Activated CD8-positive, alpha-beta T cell treated with anti-CD3 and anti-CD28 coated beads for 36 hours (primary cell): ENCODE measurements around the gene RPP25L. TPM values are rescaled to one million over a fixed set of nuclear protein-coding genes. Genes with fewer than 3 reads are reported as not detected.

Source experiments
- ATAC-seq: fragments of 200-7000 bp; cut with Tn5 transposase; one replicate; pipeline ENCODE4 v1.10.0; 2021; ENCODE audit warnings: mild to moderate bottlenecking, moderate library complexity
- CTCF ChIA-PET: fragments of 350-600 bp; sonication (Branson Sonifier 250); formaldehyde crosslinking; loops from one replicate; lab custom pipeline; 2021; ENCODE audit warnings: antibody characterized with exemption; lab: Charles Lee
- POLR2A ChIA-PET: fragments of 350-600 bp; sonication (Branson Sonifier 250); formaldehyde crosslinking; loops from one replicate; lab custom pipeline; 2021; ENCODE audit warnings: antibody characterized with exemption; lab: Charles Lee
- DNase-seq: peaks from one replicate; pipeline ENCODE4 v3.0.0-alpha.2; 2020
- H3K27ac Mint-ChIP-seq: one replicate; pipeline ENCODE4 v1.8.0; 2021; ENCODE audit warnings: mild to moderate bottlenecking, mixed read lengths
- H3K27me3 Mint-ChIP-seq: one replicate; pipeline ENCODE4 v1.8.0; 2021; ENCODE audit warnings: mixed read lengths
- H3K36me3 Mint-ChIP-seq: one replicate; pipeline ENCODE4 v1.8.0; 2021; ENCODE audit warnings: low read depth, mixed read lengths
- H3K4me1 Mint-ChIP-seq: one replicate; pipeline ENCODE4 v1.8.0; 2021; ENCODE audit warnings: low read depth, mixed read lengths
- H3K4me3 Mint-ChIP-seq: one replicate; pipeline ENCODE4 v1.8.0; 2021; ENCODE audit warnings: mild to moderate bottlenecking, moderate library complexity, mixed read lengths
- H3K9me3 Mint-ChIP-seq: one replicate; pipeline ENCODE4 v1.8.0; 2021; ENCODE audit warnings: mixed read lengths
- intact Hi-C: fragments of 100-400 bp; cut with micrococcal nuclease; formaldehyde crosslinking; loops from one replicate; pipeline ENCODE4 v1.10.0; 2022
- total RNA-seq, 2 experiments: library from RNA; stranded (reverse); gene quantifications; one replicate each; pipeline ENCODE4 v1.2.3, GENCODE V29; 2021
- TF ChIP-seq, protein P1 (sequence below): fragments of 200-600 bp; IDR thresholded peaks from one replicate; pipeline ENCODE4 v1.8.0; 2022; ENCODE audit warnings: antibody characterized with exemption, mild to moderate bottlenecking

RPP25L gene
- total RNA-seq, 2 experiments from 2014 or later: 37.9 to 38.7 TPM

DNA sequence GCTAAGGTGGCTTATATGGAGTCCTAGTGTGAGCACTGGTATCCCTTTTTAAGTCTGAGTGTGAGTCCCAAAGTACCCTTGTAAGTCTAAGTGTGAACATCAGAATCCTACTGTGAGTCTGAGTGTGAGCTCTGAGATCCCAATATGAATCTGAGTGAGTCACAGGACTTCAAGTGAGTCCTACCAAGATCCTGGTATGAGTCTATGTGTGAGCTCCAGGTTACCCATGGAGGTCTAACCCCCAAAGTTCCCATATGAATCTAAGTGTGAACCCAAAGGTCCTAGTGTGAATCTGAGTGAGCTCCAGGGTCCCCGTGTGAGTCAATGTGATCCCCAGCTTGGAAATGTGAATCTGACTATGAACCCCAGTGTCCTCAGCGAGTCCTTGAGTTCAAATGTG, 24.6 kb downstream of the RPP25L start:
- Mint-ChIP-seq H3K36me3 (no peaks in the 10 kb centered on the region), H3K9me3 (no peaks in the 10 kb centered on the region), H3K4me3 (no peak overlapping the region), H3K27ac (no peak overlapping the region), H3K4me1 (peaks cover 20% of the 10 kb centered on the region), H3K27me3 (peaks cover 62% of the 10 kb centered on the region)
- DNase-seq (no peak), ATAC-seq (no peak)
- TF ChIP-seq, protein P1, sequence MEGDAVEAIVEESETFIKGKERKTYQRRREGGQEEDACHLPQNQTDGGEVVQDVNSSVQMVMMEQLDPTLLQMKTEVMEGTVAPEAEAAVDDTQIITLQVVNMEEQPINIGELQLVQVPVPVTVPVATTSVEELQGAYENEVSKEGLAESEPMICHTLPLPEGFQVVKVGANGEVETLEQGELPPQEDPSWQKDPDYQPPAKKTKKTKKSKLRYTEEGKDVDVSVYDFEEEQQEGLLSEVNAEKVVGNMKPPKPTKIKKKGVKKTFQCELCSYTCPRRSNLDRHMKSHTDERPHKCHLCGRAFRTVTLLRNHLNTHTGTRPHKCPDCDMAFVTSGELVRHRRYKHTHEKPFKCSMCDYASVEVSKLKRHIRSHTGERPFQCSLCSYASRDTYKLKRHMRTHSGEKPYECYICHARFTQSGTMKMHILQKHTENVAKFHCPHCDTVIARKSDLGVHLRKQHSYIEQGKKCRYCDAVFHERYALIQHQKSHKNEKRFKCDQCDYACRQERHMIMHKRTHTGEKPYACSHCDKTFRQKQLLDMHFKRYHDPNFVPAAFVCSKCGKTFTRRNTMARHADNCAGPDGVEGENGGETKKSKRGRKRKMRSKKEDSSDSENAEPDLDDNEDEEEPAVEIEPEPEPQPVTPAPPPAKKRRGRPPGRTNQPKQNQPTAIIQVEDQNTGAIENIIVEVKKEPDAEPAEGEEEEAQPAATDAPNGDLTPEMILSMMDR: no peak
- CTCF ChIA-PET: interaction anchor here (1.0 to 3.5 kb wide), 7 partner anchors 10 to 183 kb away, joined by 3 to 14 read pairs (median 6); partner anchors contain the start of gene DCTN3
- intact Hi-C loops: no loop called here
- POLR2A ChIA-PET: no interaction called here

DNA sequence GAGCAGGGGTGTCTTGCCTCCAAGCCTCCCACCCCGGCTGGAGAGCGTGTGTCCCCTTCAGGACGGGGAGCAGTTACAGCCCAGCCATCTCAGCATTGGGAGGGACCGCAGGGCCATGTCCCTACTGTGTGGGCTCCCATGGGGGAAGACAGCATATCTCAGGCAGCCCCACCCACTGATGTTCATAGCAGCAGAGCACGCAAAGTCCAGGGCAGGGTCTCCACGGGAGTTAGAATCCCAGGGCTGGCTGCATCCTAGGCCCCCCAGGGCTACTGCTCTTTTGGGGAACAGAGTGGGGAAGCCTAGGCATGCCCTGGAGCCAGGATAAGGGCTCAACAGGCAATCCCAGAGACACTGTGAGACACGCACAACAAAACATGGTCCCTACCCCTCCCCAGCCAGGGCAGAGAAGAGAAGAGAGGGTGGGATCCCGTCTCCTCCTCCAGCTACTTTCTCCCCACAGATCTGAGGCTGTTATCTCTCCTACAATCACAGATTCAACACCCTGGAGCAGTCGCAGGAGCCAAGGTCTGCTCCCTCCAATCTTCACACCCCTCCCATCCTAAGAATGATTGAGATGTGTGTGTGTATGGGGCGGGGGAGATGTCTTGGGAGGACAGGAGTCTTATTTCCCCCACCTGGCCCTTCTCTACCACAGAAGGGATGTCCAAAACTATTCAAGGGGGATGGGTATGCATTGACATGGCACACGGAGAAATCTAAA, 25.8 kb downstream of the RPP25L start:
- DNase-seq (no peak), ATAC-seq (no peak)
- no peak overlapping the region for H3K4me3 Mint-ChIP-seq
- H3K9me3 Mint-ChIP-seq: no peaks in the 10 kb centered on the region
- no peak overlapping the region for H3K27ac Mint-ChIP-seq
- TF ChIP-seq, protein P1: no peak
- peaks cover 16% of the 10 kb centered on the region for H3K4me1 Mint-ChIP-seq
- ChIA-PET POLR2A (no interaction called here), CTCF (interaction anchor here (1.1 to 3.5 kb wide), 5 partner anchors 9 to 182 kb away, joined by 4 to 14 read pairs (median 7); no protein-coding TSS in a partner anchor)
- intact Hi-C loops: no loop called here
- no peaks in the 10 kb centered on the region for H3K36me3 Mint-ChIP-seq
- H3K27me3 Mint-ChIP-seq: peaks cover 55% of the 10 kb centered on the region

DNA sequence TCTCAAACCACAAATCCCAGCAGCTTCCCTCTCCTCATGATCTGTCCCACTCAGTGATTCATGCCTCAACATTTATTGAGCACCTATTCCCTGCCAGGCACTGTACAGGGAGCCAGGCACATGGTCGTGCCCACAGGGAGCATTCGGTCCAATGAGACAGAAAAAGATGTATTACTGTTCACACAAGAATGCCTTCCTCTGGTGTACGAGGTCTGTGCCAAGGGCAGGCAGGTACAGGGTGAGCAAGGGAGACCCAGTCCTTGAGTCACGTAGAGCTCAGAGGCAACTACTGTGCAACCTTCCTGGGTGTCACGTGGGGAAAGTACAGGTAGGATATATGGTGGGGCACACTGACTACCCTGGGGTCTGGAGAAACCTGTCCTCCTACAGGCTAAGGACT, 26.9 kb downstream of the RPP25L start:
- H3K27ac Mint-ChIP-seq: no peak overlapping the region
- no peak for ATAC-seq

DNA sequence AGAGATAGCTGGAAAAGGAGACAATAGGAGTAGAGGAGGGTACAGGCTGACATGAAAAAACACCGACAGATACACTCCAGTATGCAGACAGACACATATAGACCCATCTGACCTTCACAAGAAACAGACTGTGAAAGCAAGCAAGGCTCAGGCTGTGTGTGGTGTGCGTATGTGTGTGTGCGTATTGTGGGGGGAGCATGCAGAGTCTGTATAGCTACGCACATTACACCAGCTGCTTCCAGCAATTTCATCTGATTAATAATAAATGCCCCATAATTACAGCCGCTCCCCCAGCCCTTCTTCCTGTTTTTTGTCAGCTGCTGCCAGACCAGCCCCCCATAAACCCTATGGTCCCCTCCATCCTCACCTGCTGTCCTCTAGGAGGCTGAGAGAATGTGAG, 29.1 kb downstream of the RPP25L start:
- ChIA-PET CTCF (interaction anchor here (0.8 to 4.9 kb wide), 6 partner anchors 9 to 178 kb away, joined by 4 to 19 read pairs (median 7); no protein-coding TSS in a partner anchor), POLR2A (interaction anchor here (0.8 kb wide), 1 partner anchor 20 kb away, joined by 3 read pairs; no protein-coding TSS in a partner anchor)
- Mint-ChIP-seq H3K4me1 (no peaks in the 10 kb centered on the region), H3K9me3 (no peaks in the 10 kb centered on the region), H3K27ac (no peak overlapping the region), H3K36me3 (no peaks in the 10 kb centered on the region), H3K4me3 (no peak overlapping the region), H3K27me3 (peaks cover 58% of the 10 kb centered on the region)
- intact Hi-C loops: no loop called here
- ATAC-seq: no peak
- TF ChIP-seq, protein P1: no peak
- no peak for DNase-seq

More for the DNA sequence above, 26.9 kb downstream of the RPP25L start:
- Mint-ChIP-seq H3K36me3 (no peaks in the 10 kb centered on the region), H3K4me3 (no peak overlapping the region), H3K4me1 (peaks cover 7% of the 10 kb centered on the region), H3K27me3 (peaks cover 59% of the 10 kb centered on the region), H3K9me3 (no peaks in the 10 kb centered on the region)
- DNase-seq: no peak
- intact Hi-C loops: no loop called here
- TF ChIP-seq, protein P1: no peak
- ChIA-PET POLR2A (no interaction called here), CTCF (interaction anchor here (1.7 to 1.9 kb wide), 2 partner anchors 19 to 181 kb away, joined by 4 to 7 read pairs; no protein-coding TSS in a partner anchor)

DNA sequence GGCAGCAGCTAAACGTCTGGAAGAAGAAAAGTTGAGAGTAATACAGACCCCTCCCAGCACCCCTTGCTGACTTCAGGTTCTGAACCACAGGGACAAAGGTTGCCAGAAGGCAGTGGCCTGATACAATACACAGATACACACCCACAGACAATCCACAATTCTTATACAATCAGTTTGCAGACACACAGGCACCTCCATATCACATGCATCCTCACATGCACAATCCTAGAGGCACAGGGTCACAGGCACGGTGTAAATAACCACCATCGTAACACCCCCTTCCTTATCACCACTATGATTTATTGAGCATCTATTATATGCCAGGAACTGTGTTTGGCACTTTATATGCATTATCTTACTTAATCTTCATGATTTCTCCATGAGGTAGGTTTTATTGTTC, 30.6 kb downstream of the RPP25L start:
- H3K4me3 Mint-ChIP-seq: no peak overlapping the region
- no peak for ATAC-seq
- POLR2A ChIA-PET: no interaction called here
- intact Hi-C loops: no loop called here
- TF ChIP-seq, protein P1: no peak
- peaks cover 56% of the 10 kb centered on the region for H3K27me3 Mint-ChIP-seq
- no peaks in the 10 kb centered on the region for H3K36me3 Mint-ChIP-seq
- CTCF ChIA-PET: interaction anchor here (2.4 to 4.9 kb wide), 3 partner anchors 10 to 177 kb away, joined by 10 to 22 read pairs (median 19); no protein-coding TSS in a partner anchor
- no peaks in the 10 kb centered on the region for H3K9me3 Mint-ChIP-seq
- no peak overlapping the region for H3K27ac Mint-ChIP-seq
- no peak for DNase-seq
- H3K4me1 Mint-ChIP-seq: peaks cover 6% of the 10 kb centered on the region
